Measurements from ENCODE around the gene NAA40. TPM values are rescaled to one million over a fixed set of nuclear protein-coding genes. Genes with fewer than 3 reads are reported as not detected.
A peak's percentile ranks its signal among the peaks of the same experiment; 100 is the strongest.

The NAA40 gene
- total and polyA plus RNA-seq, 2 of the 13 experiments (the other 11 are each of a cell fraction or from before 2014, with no cell fraction given), result 11.1 to 17.9 TPM

- peak; percentile 91 for TF ChIP-seq ZNF687 (CRISPR knock-in tag; IDR thresholded peaks at IDR 0.05)
- peak; percentile 4; the same call in 1 of the 2 replicates for TF ChIP-seq ZNF7 (CRISPR knock-in tag; IDR thresholded peaks at IDR 0.05)
- TF ChIP-seq ZNF577 (CRISPR knock-in tag; IDR thresholded peaks at IDR 0.05; ENCODE audit: borderline replicate concordance, low read depth), result no peak
- TF ChIP-seq MXD4 (CRISPR knock-in tag; IDR thresholded peaks at IDR 0.05), result peak; percentile 82
- TF ChIP-seq RBFOX2 (IDR thresholded peaks at IDR 0.05; ENCODE audit: low read depth, low read length), result peak; percentile 97
- TF ChIP-seq ZBTB40 (IDR thresholded peaks at IDR 0.05), result peak; percentile 63
- peak; percentile 27; the same call in 1 of the 2 replicates for TF ChIP-seq ZBTB40 (CRISPR knock-in tag; IDR thresholded peaks at IDR 0.05)
- 0 out of 2 replicates have a peak, but pooled peaks have one; percentile 74 for TF ChIP-seq ZNF879 (CRISPR knock-in tag; IDR thresholded peaks at IDR 0.05)
- peak; percentile 91 for TF ChIP-seq ZBTB7A (CRISPR knock-in tag; IDR thresholded peaks at IDR 0.05)
- no peak for TF ChIP-seq IKZF4 (CRISPR knock-in tag; IDR thresholded peaks at IDR 0.05; ENCODE audit: borderline replicate concordance, low read depth, not compliant biosample characterization)
- TF ChIP-seq SRY (CRISPR knock-in tag; IDR thresholded peaks at IDR 0.05), result peak; percentile 70
- peak; percentile 80; the same call in 1 of the 2 replicates for TF ChIP-seq XBP1 (CRISPR knock-in tag; IDR thresholded peaks at IDR 0.05)
- peak; percentile 51; the same call in 1 of the 2 replicates for TF ChIP-seq TARDBP (CRISPR knock-in tag; IDR thresholded peaks at IDR 0.05)
- TF ChIP-seq RFX5 (IDR thresholded peaks at IDR 0.05; ENCODE audit: low read depth, low read length), result no peak
- TF ChIP-seq ZNF543 (CRISPR knock-in tag; IDR thresholded peaks at IDR 0.05), result peak; percentile 62
- no peak for TF ChIP-seq MAFF (IDR thresholded peaks at IDR 0.05; ENCODE audit: low read depth, low read length)
- TF ChIP-seq ZNF616 (CRISPR knock-in tag; IDR thresholded peaks at IDR 0.05; ENCODE audit: low read depth), result no peak; the same call in 1 of the 2 replicates
Measured at GRCh38 chr11:63986156-63986931, 47.5 kb downstream of the NAA40 start, which contains the start of gene OTUB1 (continued).
